K562 (cell line): Measurements from ENCODE around the gene TEPSIN. TPM values are rescaled to one million over a fixed set of nuclear protein-coding genes. Genes with fewer than 3 reads are reported as not detected.
A peak's percentile ranks its signal among the peaks of the same experiment; 100 is the strongest.

ENCODE experiments used
- ATAC-seq: fragments of 200-7000 bp; cut with Tn5 transposase; 3 replicates; pipeline ENCODE4 v1.9.1; 2020; ENCODE audit warnings: moderate library complexity
- BruUV-seq: library from RNA; stranded (reverse); fragments of 400-500 nt; replicated peaks from 2 replicates; lab custom pipeline; 2021; lab: Mats Ljungman, UMichigan
- CTCF ChIA-PET: fragments of 300-600 bp; formaldehyde crosslinking; extraction: SDS; loops from one replicate; lab custom pipeline; 2021; ENCODE audit warnings: low intra/inter-chr PET ratio; lab: Yijun Ruan, JAX
- POLR2A ChIA-PET: fragments of 300-600, 350-650 bp; sonication (Branson Sonifier 250); formaldehyde crosslinking; extraction: SDS; loops from one replicate; lab custom pipeline; 2021; ENCODE audit warnings: antibody characterized with exemption, inconsistent platforms; lab: Yijun Ruan, JAX
- DNase-seq, 4 experiments: peaks; one replicate each; pipeline versions ENCODE4 v3.0.0 to v3.0.0-alpha.2; 2011 to 2018; ENCODE audit warnings: low spot score in 3 of 4, mixed read lengths in 3 of 4; ENCODE audit errors: extremely low read depth in 1 of 4
- FAIRE-seq: peaks from 2 replicates; lab custom pipeline; 2011; peaks lifted over from hg19 to GRCh38; lab: Jason Lieb, UNC
- H2AFZ ChIP-seq: 2 replicates; pipeline ENCODE4 v1.6.0; 2011; ENCODE audit warnings: low read depth, low read length, control low read depth, inconsistent platforms
- H3K27ac ChIP-seq: fragments of 200-600 bp; 3 replicates; pipeline ENCODE4 v1.8.0; 2011; ENCODE audit warnings: low read depth, mild to moderate bottlenecking, control low read depth, inconsistent platforms, low read length, moderate library complexity, mixed read lengths; ENCODE audit errors: extremely low read depth
- H3K27me3 ChIP-seq, 2 experiments: fragments of 300-600 bp in 1 of 2; 2 replicates in 1 of 2; 3 replicates in 1 of 2; pipeline versions ENCODE4 v1.6.0 to v1.8.0; 2011; ENCODE audit warnings: inconsistent platforms in 2 of 2, low read length in 2 of 2, mild to moderate bottlenecking in 1 of 2, mixed read lengths in 1 of 2, moderate library complexity in 1 of 2; ENCODE audit not compliant: control insufficient read depth in 2 of 2, insufficient read depth in 2 of 2
- H3K36me3 ChIP-seq: fragments of 300-600 bp; 3 replicates; pipeline ENCODE4 v1.8.0; 2011; ENCODE audit warnings: mild to moderate bottlenecking, low read length, inconsistent platforms; ENCODE audit not compliant: control insufficient read depth, insufficient read depth
- H3K4me1 ChIP-seq, 2 experiments: fragments of 200-600 bp in 1 of 2; replicated peaks in 1 of 2; 2 replicates in 1 of 2; 3 replicates in 1 of 2; pipeline versions ENCODE4 v1.5.1 to v1.8.0; 2011; ENCODE audit warnings: inconsistent platforms in 2 of 2, low read length in 2 of 2, mild to moderate bottlenecking in 1 of 2, mixed read lengths in 1 of 2, moderate library complexity in 1 of 2; ENCODE audit not compliant: control insufficient read depth in 2 of 2, insufficient read depth in 2 of 2
- H3K4me2 ChIP-seq: 2 replicates; pipeline ENCODE4 v1.6.1; 2011; ENCODE audit warnings: low read length, control low read depth, inconsistent platforms, mixed read lengths; ENCODE audit not compliant: insufficient read depth
- H3K4me3 ChIP-seq: fragments of 200-600 bp; sonication (generic), shearing (Covaris generic); 2 replicates; pipeline ENCODE4 v1.5.1; 2016; ENCODE audit warnings: control low read depth, inconsistent platforms
- H3K79me2 ChIP-seq: fragments of 200-600 bp; 3 replicates; pipeline ENCODE4 v1.8.0; 2011; ENCODE audit warnings: low read length, inconsistent platforms; ENCODE audit not compliant: control insufficient read depth, insufficient read depth
- H3K9ac ChIP-seq, 2 experiments: 2 replicates each; pipeline versions ENCODE4 v1.6.0 to v1.6.1; 2011; ENCODE audit warnings: low read depth in 2 of 2, low read length in 2 of 2, control low read depth in 1 of 2, inconsistent platforms in 1 of 2, mild to moderate bottlenecking in 1 of 2, mixed read lengths in 1 of 2; ENCODE audit not compliant: insufficient read depth in 1 of 2
- H3K9me1 ChIP-seq: one replicate; pipeline ENCODE4 v1.6.0; 2011; ENCODE audit warnings: inconsistent platforms, mild to moderate bottlenecking, low read length, moderate library complexity; ENCODE audit not compliant: control insufficient read depth, insufficient read depth
- H3K9me3 ChIP-seq: replicated peaks from 2 replicates; pipeline ENCODE4 v1.5.1; 2011; ENCODE audit warnings: low read depth, low read length, inconsistent platforms; ENCODE audit not compliant: control insufficient read depth, insufficient read depth
- H4K20me1 ChIP-seq: replicated peaks from 2 replicates; pipeline ENCODE4 v1.6.1; 2011; ENCODE audit warnings: low read length, inconsistent platforms, mixed read lengths; ENCODE audit not compliant: control insufficient read depth, insufficient read depth
- GATA2 ChIP-seq: sonication (generic); formaldehyde crosslinking; IDR thresholded peaks from 2 replicates; pipeline ENCODE4 v1.4.0; 2020; ENCODE audit warnings: mild to moderate bottlenecking, missing genetic modification reagents
- ILK ChIP-seq: fragments of 450-650 bp; IDR thresholded peaks from 2 replicates; pipeline ENCODE4 v1.6.1; 2016; ENCODE audit warnings: missing genetic modification characterization, low read depth, mild to moderate bottlenecking, missing compliant biosample characterization, moderate library complexity, borderline replicate concordance
- LARP7 ChIP-seq: fragments of 450-650 bp; IDR thresholded peaks from 2 replicates; pipeline ENCODE4 v1.6.1; 2016
- MECOM ChIP-seq: fragments of 250-450 bp; sonication (Bioruptor Pico); IDR thresholded peaks from 2 replicates; pipeline ENCODE4 v1.8.0; 2022; ENCODE audit warnings: inconsistent platforms
- POLR2G ChIP-seq: fragments of 200-400 bp; formaldehyde crosslinking; IDR thresholded peaks from 2 replicates; pipeline ENCODE4 v1.6.1; 2017; ENCODE audit warnings: low read depth, mild to moderate bottlenecking, antibody characterized with exemption, low read length, moderate library complexity
- RBM22 ChIP-seq: fragments of 200-400 bp; formaldehyde crosslinking; IDR thresholded peaks from 2 replicates; pipeline ENCODE4 v1.6.1; 2018; ENCODE audit warnings: low read length, low read depth; ENCODE audit not compliant: poor library complexity, severe bottlenecking
- WGBS: fragments of 100-300 bp; shearing (Covaris generic); methylation state at CpG from one replicate; pipeline ENCODE4 v1.1.6; 2016; ENCODE audit warnings: low coverage, mixed read lengths; ENCODE audit not compliant: insufficient coverage; ENCODE audit errors: missing lambda C conversion rate; 5-methylcytosine and 5-hydroxymethylcytosine counted together
- in situ Hi-C: fragments of 300-500 bp; cut with MboI; formaldehyde crosslinking; loops from 4 replicates; pipeline ENCODE4 v1.15.0; 2018; ENCODE audit warnings: inconsistent platforms, mixed read lengths
- intact Hi-C: fragments of 100-400 bp; cut with micrococcal nuclease; formaldehyde crosslinking; loops from 2 replicates; pipeline ENCODE4 v1.14.2; 2022
- polyA plus RNA-seq, 8 experiments: library from polyadenylated mRNA; depleted of rRNA in 4 of 8; stranded (reverse) in 5 of 8; unstranded in 3 of 8; fragments of >200 nt; fragmentation: Nextera tagmentation in 2 of 8; fragmentation: Illumina TruSeq in 1 of 8; extraction: Ambion mirVana in 2 of 8; extraction: Trizol in 1 of 8; gene quantifications; 2 replicates each; pipeline versions ENCODE4 v1.2.1 to v1.2.3, GENCODE V29; 2011 to 2014; ENCODE audit warnings: inconsistent platforms in 1 of 8, missing spikeins in 1 of 8
- total RNA-seq, 7 experiments: library from RNA; depleted of rRNA in 6 of 7; stranded (reverse); fragments of >200 nt in 6 of 7; fragmentation: Illumina TruSeq in 2 of 7; extraction: Trizol in 2 of 7; gene quantifications; 2 replicates each; pipeline versions ENCODE4 v1.2.1 to v1.2.3, GENCODE V29; 2011 to 2021; ENCODE audit warnings: low replicate concordance in 1 of 7
- TF ChIP-seq, protein P1 (sequence below): fragments of 250-450 bp; sonication (Bioruptor Pico); IDR thresholded peaks from 2 replicates; pipeline ENCODE4 v1.5.0; 2021

The TEPSIN gene
- total and polyA plus RNA-seq, 9 of the 15 experiments (the other 6 are each of a cell fraction or from before 2014, with no cell fraction given): 0.80 to 29.8 (median 5.3) TPM

DNA sequence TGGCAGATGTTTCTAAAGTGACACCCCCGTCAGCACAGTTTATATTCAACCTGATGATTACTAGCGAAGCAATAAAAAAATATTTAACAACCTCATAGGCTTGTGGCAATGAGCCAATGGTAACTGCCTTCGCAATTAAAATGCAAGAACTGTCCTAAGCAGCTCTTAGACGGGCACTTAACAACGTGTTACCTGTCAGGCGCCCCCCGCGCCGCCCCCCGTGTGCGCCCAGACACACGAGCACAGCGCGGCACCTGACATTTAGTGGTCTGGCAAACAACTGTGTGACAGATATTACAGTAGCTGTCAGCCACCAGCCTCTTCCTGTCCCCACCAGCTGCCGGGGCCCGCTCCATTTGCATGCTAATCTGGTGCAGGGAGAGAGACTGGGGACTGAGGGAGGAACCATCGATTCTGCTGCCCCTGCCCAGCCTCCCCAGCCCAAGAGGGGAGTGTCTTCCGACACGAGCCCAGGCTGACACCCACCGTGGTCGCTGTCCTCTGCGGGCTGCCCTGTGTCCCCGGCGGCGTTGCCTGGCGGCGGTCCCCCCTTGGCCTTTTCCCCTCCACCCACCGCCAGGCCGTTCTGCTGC, 12.9 kb upstream of the TEPSIN start:
- H3K27me3 ChIP-seq: no peaks in the 10 kb centered on the region
- no peak for ATAC-seq
- in situ Hi-C loops: no loop called here
- H3K4me2 ChIP-seq: no peak overlapping the region
- 0 out of 4 replicates have a peak overlapping the region, but pooled peaks of 1 of the 2 experiments have one; percentile 37 for H3K9ac ChIP-seq
- no peak overlapping the region for H2AFZ ChIP-seq
- peaks cover 0 to 41% of the 10 kb centered on the region in 2 experiments; a peak in 2 of 5 replicates for H3K4me1 ChIP-seq
- 91% methylated on average over 23 of the region's 29 CpGs for WGBS
- no peaks in the 10 kb centered on the region for H3K79me2 ChIP-seq
- intact Hi-C loops: loop anchor here (5.0 kb wide), 1 partner anchor 40 kb away; no protein-coding TSS in a partner anchor
- TF ChIP-seq LARP7 (no peak), RBM22 (peak; percentile 11)
- CTCF ChIA-PET: interaction anchor here (0.6 kb wide), 1 partner anchor 349 kb away, joined by 3 read pairs; no protein-coding TSS in a partner anchor
- no peak overlapping the region for H3K4me3 ChIP-seq
- H3K9me3 ChIP-seq: no peaks in the 10 kb centered on the region
- POLR2A ChIA-PET: no interaction called here
- peaks cover 27% of the 10 kb centered on the region; the same call in 1 of the 3 replicates for H3K36me3 ChIP-seq
- no peak overlapping the region for H3K27ac ChIP-seq
- no peak for DNase-seq
- no peaks in the 10 kb centered on the region for H3K9me1 ChIP-seq
- no TSS peak for BruUV-seq
- no peak for FAIRE-seq
- no peaks in the 10 kb centered on the region; the same call in 1 of the 2 replicates for H4K20me1 ChIP-seq

- no peak overlapping the region for H2AFZ ChIP-seq
- H3K9me3 ChIP-seq: no peaks in the 10 kb centered on the region
- WGBS: 76% methylated on average over 17 of the region's 25 CpGs
- H3K9me1 ChIP-seq: no peaks in the 10 kb centered on the region
- no peaks in the 10 kb centered on the region; the same call in 1 of the 2 replicates for H4K20me1 ChIP-seq
- H3K4me2 ChIP-seq: no peak overlapping the region
- intact Hi-C loops (loop anchor here (5.0 kb wide), 1 partner anchor 41 kb away; no protein-coding TSS in a partner anchor), in situ Hi-C loops (no loop called here)
- ChIA-PET POLR2A (interaction anchor here (0.6 kb wide), 1 partner anchor 279 kb away, joined by 4 read pairs; no protein-coding TSS in a partner anchor), CTCF (no interaction called here)
- H3K27me3 ChIP-seq: no peaks in the 10 kb centered on the region
- H3K36me3 ChIP-seq: peaks cover 27% of the 10 kb centered on the region; the same call in 1 of the 3 replicates
- FAIRE-seq (no peak), DNase-seq (no peak), ATAC-seq (no peak)
- no peak overlapping the region for H3K4me3 ChIP-seq
- H3K4me1 ChIP-seq: peaks cover 0 to 45% of the 10 kb centered on the region in 2 experiments; a peak in 2 of 5 replicates
- no peak for TF ChIP-seq ILK (tag)
- TF ChIP-seq, protein P1, sequence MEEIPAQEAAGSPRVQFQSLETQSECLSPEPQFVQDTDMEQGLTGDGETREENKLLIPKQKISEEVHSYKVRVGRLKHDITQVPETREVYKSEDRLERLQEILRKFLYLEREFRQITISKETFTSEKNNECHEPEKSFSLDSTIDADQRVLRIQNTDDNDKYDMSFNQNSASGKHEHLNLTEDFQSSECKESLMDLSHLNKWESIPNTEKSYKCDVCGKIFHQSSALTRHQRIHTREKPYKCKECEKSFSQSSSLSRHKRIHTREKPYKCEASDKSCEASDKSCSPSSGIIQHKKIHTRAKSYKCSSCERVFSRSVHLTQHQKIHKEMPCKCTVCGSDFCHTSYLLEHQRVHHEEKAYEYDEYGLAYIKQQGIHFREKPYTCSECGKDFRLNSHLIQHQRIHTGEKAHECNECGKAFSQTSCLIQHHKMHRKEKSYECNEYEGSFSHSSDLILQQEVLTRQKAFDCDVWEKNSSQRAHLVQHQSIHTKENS: no peak
- TF ChIP-seq MECOM (CRISPR knock-in tag): no peak
- TF ChIP-seq GATA2 (CRISPR knock-in tag): no peak
- TF ChIP-seq POLR2G: peak; percentile 48
- TSS peak; percentile 19 for BruUV-seq
- no peak overlapping the region for H3K27ac ChIP-seq
- no peak overlapping the region for H3K9ac ChIP-seq
- no peaks in the 10 kb centered on the region for H3K79me2 ChIP-seq
Measured at GRCh38 chr17:81251094-81251708, 12.3 kb upstream of the TEPSIN start.
